Left renal cortex interstitium (tissue), 4 donors: ENCODE results near the gene CPLX4. TPM values are rescaled to one million over a fixed set of nuclear protein-coding genes. Genes with fewer than 3 reads are reported as not detected.
A peak's percentile ranks its signal among the peaks of the same experiment; 100 is the strongest.
"Not testable (repeated sequence)": the region's sequence is repeated elsewhere in the genome, so short reads cannot be mapped to it uniquely, and the experiment has no call there.

Experiments
- DNase-seq, 4 donors: peaks; one replicate each; pipeline ENCODE4 v3.0.0-alpha.2; 2013; ENCODE audit warnings: low read depth in 4 of 4, low spot score in 2 of 4, missing footprints in 1 of 4
- polyA plus RNA-seq, 4 donors: library from polyadenylated mRNA; unstranded; fragments of 120-200 nt; gene quantifications; one replicate each; pipeline ENCODE4 v1.2.1, GENCODE V29; 2013; ENCODE audit not compliant: insufficient read length in 4 of 4

CPLX4 gene
- polyA plus RNA-seq, 4 donors: 0.13 to 0.24 (median 0.17) TPM

GRCh38 chr18:59272221-59272888, 46.1 kb downstream of the CPLX4 start:
- DNase-seq: no peak

DNA sequence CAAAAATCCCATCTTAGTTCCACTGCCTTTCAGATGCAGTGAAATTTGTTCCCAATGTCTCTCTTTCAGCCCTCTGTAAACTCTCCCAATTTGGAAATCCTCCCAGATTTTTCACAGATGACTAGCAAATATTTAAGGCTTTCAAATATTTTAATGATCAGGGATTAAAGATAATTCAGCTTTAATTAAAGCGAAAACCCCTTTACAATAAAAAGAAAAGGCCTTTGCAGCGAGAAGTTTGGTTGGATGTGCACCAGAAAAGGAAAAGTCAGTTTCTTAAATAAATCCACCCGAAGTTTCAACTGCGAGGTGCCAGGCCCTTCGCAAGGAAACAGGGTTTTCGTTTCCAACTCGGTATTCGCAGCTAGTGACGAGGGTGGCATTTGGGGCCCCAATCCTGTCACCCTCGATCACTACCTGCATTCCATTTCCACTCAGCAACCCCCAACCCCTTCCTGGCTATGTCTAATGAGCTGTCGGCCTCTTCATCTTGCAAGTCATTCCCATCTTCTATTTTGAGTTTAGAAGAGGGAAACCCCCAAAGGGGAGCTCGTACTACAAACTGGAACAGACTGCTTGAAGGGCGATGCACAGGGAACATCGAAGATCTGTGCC, 46.7 kb downstream of the CPLX4 start:
- no peak for DNase-seq

- DNase-seq: no peak
These were observed 47.7 kb downstream of the CPLX4 start for GRCh38 chr18:59270689-59271257.

- no peak for DNase-seq
These were observed 48.8 kb downstream of the CPLX4 start for GRCh38 chr18:59269563-59270119.

- DNase-seq: no peak
These were observed 49.5 kb downstream of the CPLX4 start for GRCh38 chr18:59268721-59269562.

GRCh38 chr18:59268127-59268720, 50.2 kb downstream of the CPLX4 start:
- DNase-seq: no peak

DNA sequence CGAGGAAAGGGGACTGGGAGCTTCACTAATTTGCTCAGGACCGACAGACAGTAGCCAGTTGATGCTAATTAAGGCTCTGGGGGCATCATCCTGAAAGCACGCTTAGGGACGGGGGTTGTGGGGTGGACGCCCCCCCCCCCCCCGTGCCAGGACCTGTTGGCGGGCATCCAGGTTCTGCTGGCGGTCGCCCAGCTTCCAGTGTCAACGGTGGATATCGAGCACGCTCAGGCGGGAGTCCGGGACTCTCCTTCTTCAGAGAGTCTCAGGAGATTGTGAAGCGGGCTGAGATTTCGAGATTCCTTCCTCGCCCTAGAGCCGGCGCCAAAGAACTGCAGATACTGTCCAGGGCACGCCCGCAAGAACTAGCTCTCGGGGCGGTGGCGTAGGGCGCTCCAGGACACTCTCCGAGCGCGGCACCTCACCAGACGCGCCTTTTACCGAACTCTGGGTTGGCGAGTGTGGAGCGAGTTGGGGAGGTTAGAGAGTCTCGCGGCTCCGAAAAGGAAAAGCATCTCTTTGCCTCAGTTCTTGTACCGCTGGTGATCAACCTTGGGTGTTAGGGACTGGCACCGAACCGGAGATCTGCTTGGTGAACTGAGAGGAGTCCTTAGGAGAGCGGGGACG, 50.8 kb downstream of the CPLX4 start:
- DNase-seq: no peak

- no peak for DNase-seq
These were observed 51.5 kb downstream of the CPLX4 start for GRCh38 chr18:59266886-59267502.

- no peak for DNase-seq
These were observed 52.0 kb downstream of the CPLX4 start for GRCh38 chr18:59266459-59266858.

GRCh38 chr18:59265974-59266369, 52.5 kb downstream of the CPLX4 start:
- no peak for DNase-seq

GRCh38 chr18:59265246-59265973, 53.0 kb downstream of the CPLX4 start:
- no peak for DNase-seq

- no peak for DNase-seq
These were observed 53.7 kb downstream of the CPLX4 start for GRCh38 chr18:59264651-59265245.

DNA sequence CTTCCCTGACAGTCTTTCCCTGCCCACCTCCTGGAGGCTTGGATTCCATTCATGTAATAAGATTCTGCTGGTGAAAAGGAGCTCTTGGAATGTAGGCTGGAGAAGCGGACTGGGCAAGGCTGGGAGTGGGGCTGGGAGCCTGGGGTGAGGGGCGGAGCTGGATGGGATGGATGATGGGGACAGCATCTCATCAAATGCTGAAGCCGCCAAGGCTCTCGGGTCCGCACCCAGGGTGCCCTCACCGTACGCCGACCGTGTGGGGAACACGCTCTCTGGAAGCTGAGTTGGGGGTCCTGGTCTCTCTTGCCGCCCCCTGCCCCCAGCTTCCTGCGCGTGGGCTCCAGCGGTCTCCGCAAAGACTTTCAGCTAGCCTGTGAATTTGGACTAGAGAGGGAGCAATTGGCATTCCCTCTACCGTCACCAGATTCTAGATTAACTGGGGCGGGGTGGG, 54.3 kb downstream of the CPLX4 start:
- DNase-seq: no peak

DNA sequence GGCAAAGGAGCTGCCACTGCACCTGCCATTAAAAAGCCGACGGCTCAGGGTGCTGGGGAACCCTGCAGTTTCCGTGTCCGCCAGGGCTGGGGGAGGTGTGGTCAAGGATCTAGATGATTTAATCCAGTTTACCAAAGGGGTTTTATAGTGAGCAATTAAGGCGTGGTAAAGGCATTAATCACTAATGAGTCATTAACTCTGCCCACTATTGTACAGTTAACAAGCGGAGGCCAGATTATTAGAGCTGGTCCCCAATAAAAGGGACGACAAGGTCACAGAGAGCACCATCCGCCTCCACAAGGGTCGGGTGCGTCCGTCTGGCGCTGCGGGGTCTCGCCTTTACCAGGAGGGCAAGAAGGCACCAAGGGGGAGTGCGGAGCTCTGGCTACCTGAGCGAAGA, 54.8 kb downstream of the CPLX4 start:
- DNase-seq: no peak

- DNase-seq: not testable (repeated sequence)
These were observed 56.2 kb downstream of the CPLX4 start for GRCh38 chr18:59262243-59262642.

GRCh38 chr18:59261842-59262241, 56.6 kb downstream of the CPLX4 start:
- not testable (repeated sequence) for DNase-seq

DNA sequence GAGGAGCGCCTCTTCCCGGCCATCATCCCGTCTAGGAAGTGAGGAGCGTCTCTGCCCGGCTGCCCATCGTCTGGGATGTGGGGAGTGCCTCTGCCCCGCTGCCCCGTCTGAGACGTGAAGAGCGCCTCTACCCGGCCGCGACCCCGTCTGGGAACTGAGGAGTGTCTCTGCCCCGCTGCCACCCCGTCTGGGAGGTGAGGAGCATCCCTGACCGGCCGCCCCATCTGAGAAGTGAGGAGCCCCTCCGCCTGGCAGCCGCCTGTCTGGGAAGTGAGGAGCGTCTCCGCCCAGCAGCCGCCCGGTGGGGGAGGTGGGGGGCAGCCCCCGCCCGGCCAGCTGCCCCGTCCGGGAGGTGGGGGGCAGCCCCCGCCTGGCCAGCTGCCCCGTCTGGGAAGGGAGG, 63.0 kb downstream of the CPLX4 start:
- not testable (repeated sequence) for DNase-seq

DNA sequence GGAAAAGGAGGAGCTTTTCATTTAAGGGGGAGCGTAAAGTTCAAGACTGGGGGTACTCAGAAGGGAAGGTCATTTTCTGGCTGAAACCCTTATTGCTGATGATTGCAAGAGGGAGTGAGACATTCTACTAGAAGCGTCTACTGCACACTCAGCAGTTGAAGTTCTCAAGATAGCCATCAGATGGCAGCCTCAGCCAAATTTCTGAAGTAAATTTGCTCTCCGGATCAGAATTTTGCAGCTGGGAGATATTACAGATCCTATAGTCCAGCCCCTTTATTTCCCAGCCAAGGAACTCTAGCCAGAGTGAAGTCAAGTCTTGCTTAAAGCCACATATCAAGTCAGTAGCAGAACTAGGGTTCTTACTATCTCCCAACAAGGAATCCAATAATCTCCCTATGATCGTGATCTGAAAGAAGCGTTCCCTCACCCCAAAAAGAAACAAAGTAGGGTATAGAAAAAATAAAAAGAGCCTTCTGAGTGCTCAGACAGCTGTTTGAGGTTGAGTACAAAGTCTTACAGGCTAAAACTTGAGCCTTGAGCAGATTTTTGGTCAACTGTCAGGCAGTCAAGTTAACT, 69.2 kb downstream of the CPLX4 start:
- peak in 3 of 4 donors; percentile 52 to 78 (median 61) for DNase-seq
